HL-60 (cell line): ENCODE results near the gene SHF.

ENCODE experiments used
- GABPA ChIP-seq: IDR thresholded peaks from 2 replicates; pipeline ENCODE4 v1.6.1; 2012; ENCODE audit warnings: low read depth
- POLR2AphosphoS5 ChIP-seq: IDR thresholded peaks from 2 replicates; pipeline ENCODE4 v1.6.1; 2012; ENCODE audit warnings: low read depth
- REST ChIP-seq: IDR thresholded peaks from 2 replicates; pipeline ENCODE4 v1.6.1; 2012; ENCODE audit warnings: low read depth; ENCODE audit not compliant: insufficient replicate concordance
- SPI1 ChIP-seq: IDR thresholded peaks from 2 replicates; pipeline ENCODE4 v1.6.1; 2012; ENCODE audit warnings: low read depth, mild to moderate bottlenecking, borderline replicate concordance
- TF ChIP-seq, protein P1 (sequence below): IDR thresholded peaks from one replicate; pipeline ENCODE4 v1.5.1; 2011; ENCODE audit warnings: low read length, control low read depth, inconsistent platforms; ENCODE audit not compliant: insufficient read depth

DNA sequence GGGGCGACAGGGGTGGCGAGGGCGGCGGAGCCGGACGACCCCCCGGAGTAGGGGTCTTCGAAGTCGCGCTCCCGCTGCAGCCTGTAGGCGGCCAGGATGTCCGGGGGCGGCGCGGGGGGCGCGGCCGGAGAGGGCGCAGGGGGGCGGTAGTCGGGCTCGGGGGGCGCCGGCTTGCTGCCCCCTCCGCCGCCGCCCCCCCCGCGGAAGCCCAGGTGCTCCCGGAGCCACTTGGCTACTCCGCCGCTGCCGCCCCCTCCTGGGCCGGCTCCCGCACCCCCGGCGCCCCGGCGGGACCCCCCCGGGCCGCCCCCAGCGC lies 230 bp downstream of the SHF start:
- TF ChIP-seq, protein P1, sequence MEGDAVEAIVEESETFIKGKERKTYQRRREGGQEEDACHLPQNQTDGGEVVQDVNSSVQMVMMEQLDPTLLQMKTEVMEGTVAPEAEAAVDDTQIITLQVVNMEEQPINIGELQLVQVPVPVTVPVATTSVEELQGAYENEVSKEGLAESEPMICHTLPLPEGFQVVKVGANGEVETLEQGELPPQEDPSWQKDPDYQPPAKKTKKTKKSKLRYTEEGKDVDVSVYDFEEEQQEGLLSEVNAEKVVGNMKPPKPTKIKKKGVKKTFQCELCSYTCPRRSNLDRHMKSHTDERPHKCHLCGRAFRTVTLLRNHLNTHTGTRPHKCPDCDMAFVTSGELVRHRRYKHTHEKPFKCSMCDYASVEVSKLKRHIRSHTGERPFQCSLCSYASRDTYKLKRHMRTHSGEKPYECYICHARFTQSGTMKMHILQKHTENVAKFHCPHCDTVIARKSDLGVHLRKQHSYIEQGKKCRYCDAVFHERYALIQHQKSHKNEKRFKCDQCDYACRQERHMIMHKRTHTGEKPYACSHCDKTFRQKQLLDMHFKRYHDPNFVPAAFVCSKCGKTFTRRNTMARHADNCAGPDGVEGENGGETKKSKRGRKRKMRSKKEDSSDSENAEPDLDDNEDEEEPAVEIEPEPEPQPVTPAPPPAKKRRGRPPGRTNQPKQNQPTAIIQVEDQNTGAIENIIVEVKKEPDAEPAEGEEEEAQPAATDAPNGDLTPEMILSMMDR: no peak
- TF ChIP-seq REST (no peak), GABPA (no peak), POLR2AphosphoS5 (no peak), SPI1 (no peak)
